Smooth muscle cell (in vitro differentiated cells): ENCODE measurements around the gene PC. TPM values are rescaled to one million over a fixed set of nuclear protein-coding genes. Genes with fewer than 3 reads are reported as not detected.

Experiments used
- DNase-seq: peaks from one replicate; lab custom pipeline; 2025; ENCODE audit not compliant: unreplicated experiment; lab: John Stamatoyannopoulos, UW
- H2AFZ ChIP-seq: fragments of 200-600 bp; sonication (generic); 2 replicates; pipeline ENCODE4 v1.6.0; 2016; ENCODE audit warnings: antibody characterized with exemption, low read depth, mild to moderate bottlenecking
- H3F3A ChIP-seq: fragments of 200-600 bp; sonication (generic); 2 replicates; pipeline ENCODE4 v1.6.0; 2017; ENCODE audit warnings: antibody characterized with exemption, low read depth
- H3K27ac ChIP-seq: fragments of 200-600 bp; sonication (generic); 2 replicates; pipeline ENCODE4 v1.5.1; 2016; ENCODE audit warnings: low read depth, mild to moderate bottlenecking
- H3K27me3 ChIP-seq: fragments of 200-600 bp; sonication (generic); 2 replicates; pipeline ENCODE4 v1.6.1; 2016; ENCODE audit warnings: low read depth, mild to moderate bottlenecking
- H3K36me3 ChIP-seq: fragments of 200-600 bp; sonication (generic); 2 replicates; pipeline ENCODE4 v1.5.1; 2016; ENCODE audit warnings: low read depth
- H3K4me1 ChIP-seq: fragments of 200-600 bp; sonication (generic); 2 replicates; pipeline ENCODE4 v1.5.1; 2016; ENCODE audit warnings: low read depth
- H3K4me2 ChIP-seq: fragments of 200-600 bp; sonication (generic); 2 replicates; pipeline ENCODE4 v1.6.0; 2016; ENCODE audit warnings: mild to moderate bottlenecking
- H3K4me3 ChIP-seq: fragments of 200-600 bp; sonication (generic); 2 replicates; pipeline ENCODE4 v1.5.1; 2016; ENCODE audit warnings: mild to moderate bottlenecking
- H3K79me2 ChIP-seq: fragments of 200-600 bp; sonication (generic); 2 replicates; pipeline ENCODE4 v1.6.0; 2016; ENCODE audit warnings: low read depth, mild to moderate bottlenecking
- H3K9ac ChIP-seq: fragments of 200-600 bp; sonication (generic); 2 replicates; pipeline ENCODE4 v1.6.0; 2016; ENCODE audit warnings: low read depth
- H3K9me3 ChIP-seq: fragments of 200-600 bp; sonication (generic); replicated peaks from 2 replicates; pipeline ENCODE4 v1.5.1; 2016; ENCODE audit warnings: low read depth
- H4K20me1 ChIP-seq: fragments of 200-600 bp; sonication (generic); 2 replicates; pipeline ENCODE4 v1.6.0; 2016; ENCODE audit warnings: low read depth
- CTCF ChIP-seq: fragments of 200-600 bp; sonication (generic); IDR thresholded peaks from 2 replicates; pipeline ENCODE4 v1.5.1; 2017; ENCODE audit warnings: borderline replicate concordance, mild to moderate bottlenecking, antibody characterized with exemption; ENCODE audit not compliant: insufficient read depth, poor library complexity, severe bottlenecking
- WGBS: methylation state at CpG from one replicate; pipeline ENCODE4 v1.1.7; 2016; ENCODE audit warnings: low lambda C conversion rate; 5-methylcytosine and 5-hydroxymethylcytosine counted together
- polyA plus RNA-seq: library from polyadenylated mRNA; unstranded; fragments of >200 nt; fragmentation: Nextera tagmentation; extraction: Ambion mirVana; gene quantifications from 2 replicates; pipeline ENCODE4 v1.2.1, GENCODE V29; 2016
- total RNA-seq: library from RNA; depleted of rRNA; stranded (reverse); fragments of >200 nt; gene quantifications from 2 replicates; pipeline ENCODE4 v1.2.3, GENCODE V29; 2014

Gene PC
- total and polyA plus RNA-seq, 2 experiments from 2014 or later = 11.8 to 36.1 TPM

- no peaks in the 10 kb centered on the region for H3K27me3 ChIP-seq
- H3K79me2 ChIP-seq = no peaks in the 10 kb centered on the region
- H3K9me3 ChIP-seq = no peaks in the 10 kb centered on the region
- H3K36me3 ChIP-seq = no peaks in the 10 kb centered on the region
- no peak overlapping the region for H3K4me2 ChIP-seq
- H3K9ac ChIP-seq = no peak overlapping the region
- no peak overlapping the region for H3K4me3 ChIP-seq
- no peak for DNase-seq
- no peaks in the 10 kb centered on the region for H3K4me1 ChIP-seq
- no peak overlapping the region for H3K27ac ChIP-seq
- H4K20me1 ChIP-seq = no peaks in the 10 kb centered on the region
- H3F3A ChIP-seq = no peaks in the 10 kb centered on the region
- TF ChIP-seq CTCF = no peak
- H2AFZ ChIP-seq = no peak overlapping the region
- WGBS = 93% methylated on average over 7 of the region's 7 CpGs
Measured at GRCh38 chr11:66866511-66866986, 91.6 kb downstream of the PC start.

- Histone ChIP-seq H3K79me2 (no peaks in the 10 kb centered on the region), H2AFZ (no peak overlapping the region), H3K9me3 (no peaks in the 10 kb centered on the region), H3K27ac (no peak overlapping the region), H3K4me1 (no peaks in the 10 kb centered on the region), H4K20me1 (no peaks in the 10 kb centered on the region), H3K27me3 (no peaks in the 10 kb centered on the region), H3K4me2 (no peak overlapping the region), H3K36me3 (no peaks in the 10 kb centered on the region), H3F3A (no peaks in the 10 kb centered on the region), H3K9ac (no peak overlapping the region), H3K4me3 (no peak overlapping the region)
- WGBS = 92% methylated on average over 23 of the region's 23 CpGs
- no peak for TF ChIP-seq CTCF
- no peak for DNase-seq
Measured at GRCh38 chr11:66866007-66866406, 92.2 kb downstream of the PC start.

DNA sequence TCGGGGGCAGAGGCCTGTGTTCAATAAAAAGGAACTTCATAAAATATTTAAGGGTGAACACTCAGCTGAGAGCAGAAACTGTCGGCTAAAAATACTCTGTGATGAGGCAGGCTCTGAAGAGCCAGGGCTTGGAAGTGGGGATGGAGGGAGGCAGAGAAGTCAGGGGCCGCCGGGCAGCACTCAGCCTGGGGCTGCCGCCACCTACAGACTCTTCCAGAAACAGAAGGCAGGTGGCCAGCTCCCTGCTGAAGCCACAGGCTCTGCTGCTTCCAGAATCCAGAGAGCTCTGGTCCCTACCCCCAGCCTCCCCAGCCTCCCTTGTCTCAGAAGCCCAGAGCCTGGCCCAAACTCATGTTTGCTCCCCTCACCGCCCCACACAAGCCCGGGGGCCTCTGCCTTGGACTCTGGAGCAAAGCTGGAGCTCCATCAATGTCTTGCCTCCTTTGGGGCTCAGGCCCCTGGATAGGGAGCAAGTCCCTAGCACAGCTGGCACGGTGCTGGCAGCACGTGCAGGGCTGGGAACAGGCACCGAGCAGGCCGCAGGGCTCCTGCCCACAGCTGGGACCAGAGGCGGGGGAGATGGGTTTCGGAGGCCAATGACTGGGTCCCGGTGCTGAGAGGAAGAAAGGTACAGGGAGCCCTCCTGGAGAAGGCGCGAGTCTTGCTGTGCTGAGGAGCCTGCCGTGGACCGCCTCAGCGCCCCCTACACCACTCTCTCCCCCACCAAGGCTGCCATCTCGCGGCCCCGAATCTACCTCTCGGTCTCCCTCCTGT is 93.1 kb downstream of the PC start:
- no peak overlapping the region for H3K27ac ChIP-seq
- no peak overlapping the region for H3K4me2 ChIP-seq
- no peaks in the 10 kb centered on the region for H3K36me3 ChIP-seq
- no peak overlapping the region for H3K9ac ChIP-seq
- H3K79me2 ChIP-seq = no peaks in the 10 kb centered on the region
- no peaks in the 10 kb centered on the region for H4K20me1 ChIP-seq
- TF ChIP-seq CTCF = no peak
- no peak for DNase-seq
- H3K4me3 ChIP-seq = no peak overlapping the region
- H3F3A ChIP-seq = no peaks in the 10 kb centered on the region
- H2AFZ ChIP-seq = no peak overlapping the region
- no peaks in the 10 kb centered on the region for H3K27me3 ChIP-seq
- no peaks in the 10 kb centered on the region for H3K4me1 ChIP-seq
- 91% methylated on average over 13 of the region's 23 CpGs for WGBS
- no peaks in the 10 kb centered on the region for H3K9me3 ChIP-seq
